Karpas-422 (cell line): ENCODE data around the gene DNAAF6. TPM values are rescaled to one million over a fixed set of nuclear protein-coding genes. Genes with fewer than 3 reads are reported as not detected.
A peak's percentile ranks its signal among the peaks of the same experiment; 100 is the strongest.

Experiments
- DNase-seq: peaks from one replicate; pipeline ENCODE4 v3.0.0-alpha.2; 2015
- H2AFZ ChIP-seq: fragments of 200-600 bp; sonication (generic); 2 replicates; pipeline ENCODE4 v1.6.1; 2014; ENCODE audit warnings: antibody characterized with exemption, low read length, mixed read lengths
- H3K27ac ChIP-seq: fragments of 200-600 bp; sonication (generic); 2 replicates; pipeline ENCODE4 v1.5.1; 2014; ENCODE audit warnings: mild to moderate bottlenecking, low read length, moderate library complexity
- H3K27me3 ChIP-seq: fragments of 200-600 bp; sonication (generic); 2 replicates; pipeline ENCODE4 v1.6.1; 2014; ENCODE audit warnings: low read length, mixed read lengths
- H3K36me3 ChIP-seq: fragments of 200-600 bp; sonication (generic); 2 replicates; pipeline ENCODE4 v1.6.1; 2014; ENCODE audit warnings: low read length, mixed read lengths; ENCODE audit not compliant: insufficient read depth
- H3K4me1 ChIP-seq: fragments of 200-600 bp; sonication (generic); 2 replicates; pipeline ENCODE4 v1.6.1; 2014; ENCODE audit warnings: mild to moderate bottlenecking, low read length, mixed read lengths
- H3K4me2 ChIP-seq: fragments of 200-600 bp; sonication (generic); 2 replicates; pipeline ENCODE4 v1.6.1; 2014; ENCODE audit warnings: low read length, low read depth, mild to moderate bottlenecking; ENCODE audit not compliant: poor library complexity, severe bottlenecking
- H3K4me3 ChIP-seq: fragments of 200-600 bp; sonication (generic); 2 replicates; pipeline ENCODE4 v1.5.1; 2014; ENCODE audit warnings: mild to moderate bottlenecking, antibody characterized with exemption, low read length, mixed read lengths
- H3K79me2 ChIP-seq: fragments of 200-600 bp; sonication (generic); 2 replicates; pipeline ENCODE4 v1.6.1; 2014; ENCODE audit warnings: mild to moderate bottlenecking, low read length, mixed read lengths
- H3K9ac ChIP-seq: fragments of 200-600 bp; sonication (generic); 2 replicates; pipeline ENCODE4 v1.6.0; 2014; ENCODE audit warnings: low read length
- H3K9me2 ChIP-seq: fragments of 200-600 bp; sonication (generic), shearing (Covaris generic); replicated peaks from 2 replicates; pipeline ENCODE4 v1.6.0; 2014; ENCODE audit warnings: mild to moderate bottlenecking, low read length, moderate library complexity; ENCODE audit not compliant: insufficient read depth
- H3K9me3 ChIP-seq: fragments of 300-700, 200-600 bp; sonication (generic); 2 replicates; pipeline ENCODE4 v1.6.1; 2014; ENCODE audit warnings: low read length, mixed read lengths
- H4K20me1 ChIP-seq: fragments of 200-600 bp; sonication (generic); 2 replicates; pipeline ENCODE4 v1.6.1; 2014; ENCODE audit warnings: mild to moderate bottlenecking, antibody characterized with exemption, low read length, low read depth; ENCODE audit not compliant: insufficient read depth
- total RNA-seq: library from RNA; depleted of rRNA; stranded (reverse); fragments of >200 nt; shearing (Covaris generic); gene quantifications from 2 replicates; pipeline ENCODE4 v1.2.3, GENCODE V29; 2014; ENCODE audit warnings: low replicate concordance

DNAAF6 gene
- total RNA-seq, 1 experiment from 2014 or later: not detected

DNA sequence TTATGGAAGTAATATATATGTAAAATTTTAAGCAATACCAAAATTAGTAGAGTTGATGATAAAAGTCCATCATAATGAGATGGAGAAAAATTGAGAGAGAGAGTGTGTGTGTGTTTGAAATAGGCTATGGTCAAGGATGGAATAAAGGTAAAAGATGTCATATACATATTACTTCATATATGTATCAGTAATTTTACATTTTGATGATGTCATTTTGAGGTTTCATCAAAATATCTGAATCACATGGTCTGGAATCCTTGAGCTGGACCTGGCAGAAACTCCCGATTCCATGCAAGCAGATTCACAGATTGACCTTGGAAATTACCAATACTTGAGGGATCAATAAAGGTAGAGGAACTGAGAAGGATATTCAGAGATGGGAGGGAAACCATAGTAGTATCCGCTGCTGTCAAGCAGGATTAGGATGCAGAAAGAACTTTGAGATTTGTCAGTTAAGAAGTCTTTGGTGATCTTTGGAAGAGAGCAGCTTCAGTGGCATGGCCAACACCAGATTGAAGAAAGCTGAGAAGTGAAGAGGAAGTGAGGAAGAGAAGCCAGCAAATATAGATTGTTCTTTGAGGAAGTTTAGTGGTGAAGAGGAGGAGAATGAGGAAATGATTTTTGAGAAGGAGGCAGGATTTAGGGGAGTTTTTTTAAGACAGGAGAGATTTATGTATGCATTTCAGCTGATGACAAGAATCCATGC, 21.5 kb downstream of the DNAAF6 start:
- Histone ChIP-seq H3K9me2 (no peaks in the 10 kb centered on the region), H3K4me3 (no peak overlapping the region), H3K79me2 (no peaks in the 10 kb centered on the region), H3K36me3 (no peaks in the 10 kb centered on the region), H3K27ac (no peak overlapping the region), H3K27me3 (no peaks in the 10 kb centered on the region), H3K4me1 (peaks cover 9% of the 10 kb centered on the region), H4K20me1 (no peaks in the 10 kb centered on the region), H3K9me3 (no peaks in the 10 kb centered on the region), H3K9ac (no peak overlapping the region), H2AFZ (no peak overlapping the region), H3K4me2 (no peak overlapping the region)
- DNase-seq: peak; percentile 50

DNA sequence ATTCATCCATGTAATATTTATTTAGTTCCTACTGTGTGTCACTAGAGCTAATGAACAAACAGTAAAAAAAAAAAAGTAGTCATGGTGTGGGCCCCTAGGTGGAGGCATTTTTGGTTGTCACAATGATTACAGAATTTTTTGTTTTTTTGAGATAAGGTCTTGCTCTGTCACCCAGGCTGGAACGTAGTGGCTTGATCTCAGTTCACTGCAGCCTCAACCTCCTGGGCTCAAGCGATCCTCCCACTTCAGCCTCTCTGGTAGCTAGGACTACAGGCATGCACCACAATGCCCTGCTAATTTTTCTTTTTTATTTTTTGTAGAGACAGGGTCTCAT, 22.0 kb downstream of the DNAAF6 start:
- H3K9me2 ChIP-seq: no peaks in the 10 kb centered on the region
- H3K27ac ChIP-seq: no peak overlapping the region
- no peaks in the 10 kb centered on the region for H3K79me2 ChIP-seq
- no peak overlapping the region for H3K9ac ChIP-seq
- no peak for DNase-seq
- H3K4me3 ChIP-seq: no peak overlapping the region
- no peaks in the 10 kb centered on the region for H3K27me3 ChIP-seq
- no peak overlapping the region for H2AFZ ChIP-seq
- H3K4me2 ChIP-seq: no peak overlapping the region
- H3K9me3 ChIP-seq: no peaks in the 10 kb centered on the region
- no peaks in the 10 kb centered on the region for H3K36me3 ChIP-seq
- no peaks in the 10 kb centered on the region for H4K20me1 ChIP-seq
- peaks cover 9% of the 10 kb centered on the region for H3K4me1 ChIP-seq

DNA sequence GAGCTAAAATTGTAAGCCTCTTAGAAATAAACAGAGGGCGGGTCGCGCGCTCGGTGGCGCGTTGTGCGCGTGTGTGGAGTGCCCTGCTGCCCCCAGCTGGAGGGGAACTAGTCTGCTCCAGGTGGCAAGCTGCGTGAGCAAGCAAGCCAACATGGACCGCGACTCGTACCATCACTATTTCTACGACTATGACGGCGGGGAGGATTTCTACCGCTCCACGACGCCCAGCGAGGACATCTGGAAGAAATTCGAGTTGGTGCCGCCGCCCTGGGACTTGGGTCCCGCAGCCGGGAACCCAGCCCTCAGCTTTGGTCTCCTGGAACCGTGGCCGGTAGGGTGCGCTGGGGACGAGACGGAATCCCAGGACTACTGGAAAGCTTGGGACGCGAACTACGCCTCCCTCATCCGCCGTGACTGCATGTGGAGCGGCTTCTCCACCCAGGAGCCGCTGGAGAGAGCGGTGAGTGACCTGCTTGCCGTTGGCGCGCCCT, 66.1 kb downstream of the DNAAF6 start:
- Histone ChIP-seq H3K9ac (no peak overlapping the region), H3K27me3 (no peaks in the 10 kb centered on the region), H3K9me3 (no peaks in the 10 kb centered on the region), H3K36me3 (no peaks in the 10 kb centered on the region), H2AFZ (no peak overlapping the region), H3K4me2 (no peak overlapping the region), H3K4me1 (no peaks in the 10 kb centered on the region), H4K20me1 (no peaks in the 10 kb centered on the region), H3K9me2 (no peaks in the 10 kb centered on the region), H3K4me3 (no peak overlapping the region), H3K27ac (no peak overlapping the region), H3K79me2 (no peaks in the 10 kb centered on the region)
- DNase-seq: no peak

DNA sequence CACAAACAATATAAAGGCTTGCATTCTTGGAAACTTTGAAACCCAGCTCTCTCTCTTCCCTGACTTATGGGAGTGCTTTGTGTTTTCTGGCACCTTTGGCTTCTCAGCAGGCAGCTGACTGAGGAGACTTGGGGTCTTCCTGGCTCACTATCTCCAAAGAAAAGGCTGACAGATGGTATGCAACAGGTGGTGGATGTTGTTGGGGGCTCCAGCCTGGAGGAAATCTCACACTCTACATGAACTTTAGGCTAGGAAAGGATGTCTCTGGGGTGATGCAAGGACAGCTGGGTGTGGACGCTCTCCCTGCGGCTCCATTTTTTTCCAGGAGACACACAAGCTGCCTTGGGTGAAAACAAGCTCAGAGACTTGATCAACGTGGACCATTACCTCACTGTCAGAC, 67.4 kb downstream of the DNAAF6 start:
- Histone ChIP-seq H3K79me2 (no peaks in the 10 kb centered on the region), H3K4me1 (no peaks in the 10 kb centered on the region), H3K9ac (no peak overlapping the region), H3K4me2 (no peak overlapping the region), H3K9me2 (no peaks in the 10 kb centered on the region), H3K27me3 (no peaks in the 10 kb centered on the region), H3K9me3 (no peaks in the 10 kb centered on the region), H3K4me3 (no peak overlapping the region), H2AFZ (no peak overlapping the region), H3K27ac (no peak overlapping the region), H3K36me3 (no peaks in the 10 kb centered on the region), H4K20me1 (no peaks in the 10 kb centered on the region)
- no peak for DNase-seq

DNA sequence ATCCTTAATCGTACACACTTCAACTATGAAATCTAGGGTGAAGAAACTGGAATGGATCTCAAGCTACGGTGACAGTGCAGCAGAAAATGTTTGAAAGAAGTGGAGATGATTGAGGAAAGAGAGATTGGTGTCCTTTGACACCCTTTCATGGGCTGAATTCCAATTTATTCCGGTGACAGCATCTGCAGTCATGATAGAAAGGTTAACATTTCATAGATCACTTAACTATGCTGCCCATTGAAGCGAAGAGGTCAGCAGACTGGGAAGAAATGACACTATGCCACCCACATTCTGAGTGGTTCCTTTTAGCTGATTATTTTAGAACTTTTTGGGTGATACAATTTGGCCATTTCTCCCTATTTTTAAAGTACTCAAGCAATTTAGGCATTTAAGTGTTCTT, 82.3 kb downstream of the DNAAF6 start:
- no peak overlapping the region for H3K9ac ChIP-seq
- H2AFZ ChIP-seq: no peak overlapping the region
- no peak for DNase-seq
- H3K4me2 ChIP-seq: no peak overlapping the region
- H3K27ac ChIP-seq: no peak overlapping the region
- H3K9me3 ChIP-seq: no peaks in the 10 kb centered on the region
- no peaks in the 10 kb centered on the region for H3K27me3 ChIP-seq
- no peak overlapping the region for H3K4me3 ChIP-seq
- no peaks in the 10 kb centered on the region for H4K20me1 ChIP-seq
- no peaks in the 10 kb centered on the region for H3K9me2 ChIP-seq
- H3K4me1 ChIP-seq: no peaks in the 10 kb centered on the region
- no peaks in the 10 kb centered on the region for H3K36me3 ChIP-seq
- H3K79me2 ChIP-seq: no peaks in the 10 kb centered on the region

DNA sequence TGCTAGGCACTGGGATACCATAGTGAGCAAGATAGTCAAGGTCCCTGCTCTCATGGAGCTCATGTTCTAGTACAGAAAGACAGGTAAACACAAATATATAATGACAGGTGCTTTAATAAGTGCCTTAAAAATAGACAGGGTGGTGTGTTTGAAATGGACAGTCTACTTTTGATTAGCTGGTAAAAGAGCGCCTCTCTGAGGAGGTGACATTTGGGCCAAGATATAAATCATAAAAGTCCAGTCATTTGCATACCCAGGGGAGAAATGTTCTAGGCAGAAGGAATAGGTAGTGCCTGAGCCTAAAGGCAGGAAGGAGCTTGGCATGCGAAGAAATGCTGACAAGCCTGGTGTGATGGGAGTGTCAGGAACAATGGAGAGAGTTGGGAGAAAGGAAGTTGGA, 83.6 kb downstream of the DNAAF6 start:
- DNase-seq: no peak
- no peaks in the 10 kb centered on the region for H3K9me3 ChIP-seq
- no peak overlapping the region for H3K4me3 ChIP-seq
- H3K27me3 ChIP-seq: no peaks in the 10 kb centered on the region
- no peaks in the 10 kb centered on the region for H3K79me2 ChIP-seq
- no peak overlapping the region for H3K4me2 ChIP-seq
- no peak overlapping the region for H3K9ac ChIP-seq
- H3K4me1 ChIP-seq: no peaks in the 10 kb centered on the region
- no peaks in the 10 kb centered on the region for H3K9me2 ChIP-seq
- H3K36me3 ChIP-seq: no peaks in the 10 kb centered on the region
- no peak overlapping the region for H3K27ac ChIP-seq
- H4K20me1 ChIP-seq: no peaks in the 10 kb centered on the region
- no peak overlapping the region for H2AFZ ChIP-seq

DNA sequence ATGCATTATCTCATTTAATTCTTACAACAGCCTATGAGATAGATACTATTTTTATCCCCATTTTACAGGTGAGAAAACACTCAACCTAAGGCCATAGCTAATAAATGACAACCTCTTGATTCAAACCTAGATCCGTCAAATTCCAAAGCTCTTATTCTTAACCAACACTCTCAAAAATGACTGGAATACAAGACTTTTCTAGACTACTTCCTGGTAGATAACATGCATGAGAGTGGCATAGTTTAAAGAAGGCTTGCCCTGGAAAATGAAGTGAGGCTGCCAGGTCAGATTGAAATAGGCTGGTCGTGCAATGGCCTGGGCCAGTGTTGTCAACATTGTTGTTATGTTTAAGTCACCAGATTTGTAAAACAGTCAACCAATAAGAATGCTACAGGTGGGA, 86.6 kb downstream of the DNAAF6 start:
- H3K9ac ChIP-seq: no peak overlapping the region
- no peaks in the 10 kb centered on the region for H3K4me1 ChIP-seq
- no peaks in the 10 kb centered on the region for H3K9me2 ChIP-seq
- no peak overlapping the region for H3K4me2 ChIP-seq
- no peaks in the 10 kb centered on the region for H4K20me1 ChIP-seq
- no peaks in the 10 kb centered on the region for H3K27me3 ChIP-seq
- no peaks in the 10 kb centered on the region for H3K9me3 ChIP-seq
- no peaks in the 10 kb centered on the region for H3K36me3 ChIP-seq
- H3K27ac ChIP-seq: no peak overlapping the region
- no peaks in the 10 kb centered on the region for H3K79me2 ChIP-seq
- no peak overlapping the region for H2AFZ ChIP-seq
- no peak for DNase-seq
- H3K4me3 ChIP-seq: no peak overlapping the region
